Activated naive CD8-positive, alpha-beta T cell treated with anti-CD3 and anti-CD28 coated beads, Interleukin-2, amount 10 ng/mL, durations not matched to agents 7 days and 5 days (primary cell): ENCODE measurements around the gene PRM2. TPM values are rescaled to one million over a fixed set of nuclear protein-coding genes. Genes with fewer than 3 reads are reported as not detected.

Experiments
- ATAC-seq: fragments of 150-1000 bp; cut with Tn5 transposase; one replicate; pipeline ENCODE4 v1.10.0; 2021; ENCODE audit warnings: low read depth, moderate library complexity
- POLR2A ChIA-PET: fragments of 350-600 bp; sonication (Branson Sonifier 250); formaldehyde crosslinking; loops from one replicate; lab custom pipeline; 2021; ENCODE audit warnings: antibody characterized with exemption; lab: Charles Lee
- DNase-seq: peaks from one replicate; pipeline ENCODE4 v3.0.0; 2021
- H3K27ac Mint-ChIP-seq: one replicate; pipeline ENCODE4 v1.8.0; 2022; ENCODE audit warnings: mild to moderate bottlenecking, mixed read lengths
- H3K27me3 Mint-ChIP-seq: one replicate; pipeline ENCODE4 v1.8.0; 2022; ENCODE audit warnings: mild to moderate bottlenecking, moderate library complexity, mixed read lengths
- H3K36me3 Mint-ChIP-seq: one replicate; pipeline ENCODE4 v1.8.0; 2021; ENCODE audit warnings: mild to moderate bottlenecking, mixed read lengths
- H3K4me1 Mint-ChIP-seq: one replicate; pipeline ENCODE4 v1.8.0; 2021; ENCODE audit warnings: mixed read lengths
- H3K4me3 Mint-ChIP-seq: one replicate; pipeline ENCODE4 v1.8.0; 2022; ENCODE audit warnings: mild to moderate bottlenecking, moderate library complexity, mixed read lengths
- H3K9me3 Mint-ChIP-seq: one replicate; pipeline ENCODE4 v1.8.0; 2021; ENCODE audit warnings: mixed read lengths
- total RNA-seq, 2 experiments: library from RNA; stranded (reverse); gene quantifications; one replicate each; pipeline ENCODE4 v1.2.3, GENCODE V29; 2021

Gene PRM2
- total RNA-seq, 2 experiments from 2014 or later: not detected

- no peak for DNase-seq
- Mint-ChIP-seq H3K36me3 (peaks cover 58% of the 10 kb centered on the region), H3K27me3 (no peaks in the 10 kb centered on the region), H3K27ac (peak overlapping the region; percentile 98), H3K4me1 (peaks cover 41% of the 10 kb centered on the region), H3K4me3 (peak overlapping the region; percentile 98), H3K9me3 (no peaks in the 10 kb centered on the region)
- ATAC-seq: no peak
- POLR2A ChIA-PET: interaction anchor here (0.6 to 11.8 kb wide), 41 partner anchors 11 to 308 kb away, joined by 3 to 227 read pairs (median 7); partner anchors contain the start of gene CLEC16A
Observed at GRCh38 chr16:11252482-11252931, 23.8 kb downstream of the PRM2 start.

- peak overlapping the region; percentile 98 for H3K4me3 Mint-ChIP-seq
- no peaks in the 10 kb centered on the region for H3K27me3 Mint-ChIP-seq
- POLR2A ChIA-PET: interaction anchor here (0.6 to 11.8 kb wide), 49 partner anchors 13 to 310 kb away, joined by 3 to 227 read pairs (median 4); partner anchors contain the start of genes CLEC16A and DEXI
- H3K36me3 Mint-ChIP-seq: peaks cover 60% of the 10 kb centered on the region
- DNase-seq: peak; percentile 76
- peak; percentile 3 for ATAC-seq
- H3K27ac Mint-ChIP-seq: peak overlapping the region; percentile 98
- no peaks in the 10 kb centered on the region for H3K9me3 Mint-ChIP-seq
- H3K4me1 Mint-ChIP-seq: peaks cover 37% of the 10 kb centered on the region
Observed at GRCh38 chr16:11251525-11252481, 24.5 kb downstream of the PRM2 start.

- no peaks in the 10 kb centered on the region for H3K9me3 Mint-ChIP-seq
- ATAC-seq (no peak), DNase-seq (no peak)
- H3K27ac Mint-ChIP-seq: peak overlapping the region; percentile 98
- H3K4me3 Mint-ChIP-seq: peak overlapping the region; percentile 98
- peaks cover 58% of the 10 kb centered on the region for H3K36me3 Mint-ChIP-seq
- H3K27me3 Mint-ChIP-seq: no peaks in the 10 kb centered on the region
- POLR2A ChIA-PET: interaction anchor here (0.6 to 11.8 kb wide), 38 partner anchors 13 to 309 kb away, joined by 3 to 227 read pairs (median 6); partner anchors contain the start of gene DEXI
- peaks cover 43% of the 10 kb centered on the region for H3K4me1 Mint-ChIP-seq
Observed at GRCh38 chr16:11250786-11251524, 25.3 kb downstream of the PRM2 start.

- Mint-ChIP-seq H3K4me1 (peaks cover 50% of the 10 kb centered on the region), H3K36me3 (peaks cover 57% of the 10 kb centered on the region), H3K27ac (peak overlapping the region; percentile 78), H3K4me3 (peak overlapping the region; percentile 24), H3K9me3 (no peaks in the 10 kb centered on the region), H3K27me3 (no peaks in the 10 kb centered on the region)
- POLR2A ChIA-PET: interaction anchor here (0.6 to 11.8 kb wide), 20 partner anchors 12 to 279 kb away, joined by 3 to 227 read pairs (median 4); no protein-coding TSS in a partner anchor
- ATAC-seq: peak; percentile 5
- peak; percentile 63 for DNase-seq
Observed at GRCh38 chr16:11250091-11250785, 26.0 kb downstream of the PRM2 start.

- no peaks in the 10 kb centered on the region for H3K9me3 Mint-ChIP-seq
- H3K36me3 Mint-ChIP-seq: peaks cover 55% of the 10 kb centered on the region
- no peaks in the 10 kb centered on the region for H3K27me3 Mint-ChIP-seq
- POLR2A ChIA-PET: interaction anchor here (0.7 to 11.8 kb wide), 13 partner anchors 11 to 278 kb away, joined by 3 to 227 read pairs (median 6); no protein-coding TSS in a partner anchor
- peaks cover 54% of the 10 kb centered on the region for H3K4me1 Mint-ChIP-seq
- H3K27ac Mint-ChIP-seq: peak overlapping the region; percentile 79
- H3K4me3 Mint-ChIP-seq: peak overlapping the region; percentile 15
- DNase-seq (peak; percentile 68), ATAC-seq (peak; percentile 1)
Observed at GRCh38 chr16:11249233-11250061, 26.8 kb downstream of the PRM2 start.

GRCh38 chr16:11248133-11248532 lies 28.1 kb downstream of the PRM2 start:
- Mint-ChIP-seq H3K27me3 (no peaks in the 10 kb centered on the region), H3K4me1 (peaks cover 52% of the 10 kb centered on the region), H3K9me3 (no peaks in the 10 kb centered on the region), H3K27ac (peak overlapping the region; percentile 43), H3K4me3 (no peak overlapping the region), H3K36me3 (peaks cover 43% of the 10 kb centered on the region)
- ATAC-seq (no peak), DNase-seq (no peak)
- POLR2A ChIA-PET: interaction anchor here (0.8 to 11.8 kb wide), 15 partner anchors 10 to 275 kb away, joined by 3 to 227 read pairs (median 5); no protein-coding TSS in a partner anchor

- peaks cover 42% of the 10 kb centered on the region for H3K4me1 Mint-ChIP-seq
- peak overlapping the region; percentile 29 for H3K4me3 Mint-ChIP-seq
- DNase-seq (peak; percentile 53), ATAC-seq (peak; percentile 23)
- no peaks in the 10 kb centered on the region for H3K27me3 Mint-ChIP-seq
- POLR2A ChIA-PET: interaction anchor here (1.1 to 11.8 kb wide), 8 partner anchors 9 to 273 kb away, joined by 3 to 227 read pairs (median 6); partner anchors contain the start of gene SOCS1
- no peaks in the 10 kb centered on the region for H3K9me3 Mint-ChIP-seq
- peak overlapping the region; percentile 63 for H3K27ac Mint-ChIP-seq
- H3K36me3 Mint-ChIP-seq: peaks cover 27% of the 10 kb centered on the region
Observed at GRCh38 chr16:11245988-11246387, 30.3 kb downstream of the PRM2 start.

GRCh38 chr16:11245222-11245737 lies 31.0 kb downstream of the PRM2 start:
- POLR2A ChIA-PET: interaction anchor here (0.6 to 11.8 kb wide), 7 partner anchors 10 to 273 kb away, joined by 3 to 227 read pairs (median 6); partner anchors contain the start of gene SOCS1
- H3K9me3 Mint-ChIP-seq: no peaks in the 10 kb centered on the region
- H3K4me3 Mint-ChIP-seq: no peak overlapping the region
- peak overlapping the region; percentile 63 for H3K27ac Mint-ChIP-seq
- H3K27me3 Mint-ChIP-seq: no peaks in the 10 kb centered on the region
- ATAC-seq (no peak), DNase-seq (no peak)
- peaks cover 22% of the 10 kb centered on the region for H3K36me3 Mint-ChIP-seq
- H3K4me1 Mint-ChIP-seq: peaks cover 43% of the 10 kb centered on the region

- no peak for ATAC-seq
- DNase-seq: no peak
- Mint-ChIP-seq H3K27me3 (no peaks in the 10 kb centered on the region), H3K4me3 (no peak overlapping the region), H3K27ac (no peak overlapping the region), H3K4me1 (peaks cover 48% of the 10 kb centered on the region), H3K9me3 (no peaks in the 10 kb centered on the region), H3K36me3 (peaks cover 5% of the 10 kb centered on the region)
- POLR2A ChIA-PET: interaction anchor here (1.6 to 12.6 kb wide), 2 partner anchors 10 to 12 kb away, joined by 3 to 223 read pairs; partner anchors contain the start of gene SOCS1
Observed at GRCh38 chr16:11242658-11243057, 33.6 kb downstream of the PRM2 start.

- Mint-ChIP-seq H3K27ac (no peak overlapping the region), H3K4me3 (no peak overlapping the region), H3K4me1 (peaks cover 51% of the 10 kb centered on the region), H3K9me3 (no peaks in the 10 kb centered on the region), H3K36me3 (peaks cover 1% of the 10 kb centered on the region), H3K27me3 (no peaks in the 10 kb centered on the region)
- ATAC-seq: no peak
- POLR2A ChIA-PET: interaction anchor here (0.9 to 12.6 kb wide), 3 partner anchors 13 to 190 kb away, joined by 5 to 223 read pairs (median 10); partner anchors contain the start of gene SOCS1
- DNase-seq: no peak
Observed at GRCh38 chr16:11241480-11242204, 34.6 kb downstream of the PRM2 start.
